GM18520 (cell line): ENCODE data around the gene PYGO1.
"Not testable (repeated sequence)": the region's sequence is repeated elsewhere in the genome, so short reads cannot be mapped to it uniquely, and the experiment has no call there.

ENCODE experiments used
- ATAC-seq: cut with Tn5 transposase; IDR thresholded peaks from one replicate; pipeline ENCODE4 v1.9.1; 2021; ENCODE audit not compliant: unreplicated experiment

Gene PYGO1, protein sequence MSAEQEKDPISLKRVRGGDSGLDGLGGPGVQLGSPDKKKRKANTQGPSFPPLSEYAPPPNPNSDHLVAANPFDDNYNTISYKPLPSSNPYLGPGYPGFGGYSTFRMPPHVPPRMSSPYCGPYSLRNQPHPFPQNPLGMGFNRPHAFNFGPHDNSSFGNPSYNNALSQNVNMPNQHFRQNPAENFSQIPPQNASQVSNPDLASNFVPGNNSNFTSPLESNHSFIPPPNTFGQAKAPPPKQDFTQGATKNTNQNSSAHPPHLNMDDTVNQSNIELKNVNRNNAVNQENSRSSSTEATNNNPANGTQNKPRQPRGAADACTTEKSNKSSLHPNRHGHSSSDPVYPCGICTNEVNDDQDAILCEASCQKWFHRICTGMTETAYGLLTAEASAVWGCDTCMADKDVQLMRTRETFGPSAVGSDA

DNA sequence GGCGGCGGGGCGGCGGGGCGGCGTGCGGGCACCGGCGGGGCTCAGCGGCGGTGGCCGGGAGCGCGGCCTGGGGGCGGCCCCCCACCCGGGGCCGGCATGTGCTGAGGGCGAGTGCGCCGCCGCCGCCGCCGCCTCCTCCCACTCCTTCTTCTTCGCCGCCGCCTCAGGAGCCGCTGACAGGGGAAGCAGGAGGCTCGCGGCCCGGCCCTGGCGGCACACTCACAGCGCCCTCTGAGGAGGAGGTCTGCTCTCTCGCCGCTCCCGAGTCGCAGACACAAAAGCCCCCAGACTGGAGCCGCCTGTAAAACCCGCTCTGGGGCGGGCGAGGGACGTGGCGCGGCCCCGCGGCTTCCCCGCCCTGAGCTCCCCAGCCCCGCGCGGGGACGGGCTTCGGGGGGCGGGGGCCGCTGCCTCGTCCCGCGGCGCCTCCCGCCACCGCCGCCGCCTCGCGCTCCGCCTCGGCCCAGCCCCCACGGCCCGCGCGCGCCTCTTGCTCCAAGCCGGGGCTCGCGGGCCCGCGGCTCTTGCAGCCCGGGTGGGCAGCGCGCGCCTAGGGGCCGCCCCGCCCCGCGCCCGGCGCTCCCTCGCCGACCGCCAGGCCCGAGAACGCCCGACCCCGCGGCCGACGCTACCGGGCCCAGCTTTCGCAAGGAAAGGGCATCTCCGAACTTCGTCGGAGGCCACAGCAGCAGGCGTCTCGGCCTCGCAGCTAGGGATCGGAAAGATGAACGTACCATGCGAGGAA, at the start of gene PYGO1:
TSS of gene PYGO1 (minus strand) at position 276 of the 745 bp plus-strand sequence. CDS start 462 bp downstream, outside the sequence.
- ATAC-seq: no peak

DNA sequence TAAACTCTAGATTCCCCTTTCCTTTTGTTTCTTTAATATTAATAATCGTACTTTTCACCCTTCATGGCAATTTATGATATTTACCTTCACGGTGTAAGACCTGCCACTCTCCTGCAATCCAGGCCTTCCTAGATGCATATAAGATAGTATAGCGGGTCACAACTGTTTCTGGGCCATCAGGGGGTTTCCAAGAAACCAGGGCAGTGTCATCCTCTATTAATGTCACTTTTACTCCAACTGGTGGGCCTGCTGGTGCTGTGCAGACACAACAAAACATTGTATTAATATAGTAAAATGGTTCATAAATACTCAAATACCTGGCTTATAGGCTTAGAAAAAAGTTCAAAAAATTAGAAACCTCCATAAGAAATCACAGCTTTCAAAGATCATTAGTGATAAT, 48.9 kb upstream of the PYGO1 start:
- ATAC-seq: no peak

DNA sequence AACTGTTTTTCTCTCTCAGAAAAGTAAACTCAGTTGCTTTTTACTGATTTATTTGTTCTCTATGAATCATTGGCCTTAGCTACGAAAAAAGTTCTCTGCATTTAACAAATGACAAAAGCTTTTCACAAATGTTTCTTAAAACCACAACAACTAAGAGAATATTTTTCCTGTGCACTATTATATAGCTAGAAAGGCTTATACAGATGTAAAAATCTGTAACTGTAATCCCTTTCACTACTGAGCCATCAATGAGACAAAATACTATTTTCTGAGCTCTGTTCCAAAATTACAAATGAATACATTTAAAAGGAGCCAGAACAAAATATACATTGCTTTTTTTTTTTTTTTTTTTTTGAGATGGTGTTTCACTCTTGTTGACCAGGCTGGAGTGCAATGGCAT, 45.6 kb upstream of the PYGO1 start:
- no peak for ATAC-seq

DNA sequence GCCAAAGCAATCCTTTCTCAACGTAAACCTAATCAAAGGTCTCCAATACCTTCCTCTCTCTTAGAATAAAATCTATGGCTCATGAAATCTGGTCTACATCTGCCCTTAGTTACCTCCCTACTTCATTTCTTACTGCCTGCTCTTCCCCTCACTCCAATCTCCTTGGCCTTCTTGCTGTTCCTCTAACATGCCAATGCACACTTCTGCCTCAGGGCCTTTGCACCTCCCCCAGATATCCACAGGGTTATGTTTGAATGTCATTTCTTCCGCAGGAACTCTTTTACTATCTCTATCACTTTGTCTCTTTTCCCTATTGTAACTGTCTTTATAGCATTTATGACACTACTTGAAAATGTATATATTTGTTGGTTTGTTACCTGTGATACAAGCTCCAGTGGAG, 44.3 kb upstream of the PYGO1 start:
- ATAC-seq: no peak

DNA sequence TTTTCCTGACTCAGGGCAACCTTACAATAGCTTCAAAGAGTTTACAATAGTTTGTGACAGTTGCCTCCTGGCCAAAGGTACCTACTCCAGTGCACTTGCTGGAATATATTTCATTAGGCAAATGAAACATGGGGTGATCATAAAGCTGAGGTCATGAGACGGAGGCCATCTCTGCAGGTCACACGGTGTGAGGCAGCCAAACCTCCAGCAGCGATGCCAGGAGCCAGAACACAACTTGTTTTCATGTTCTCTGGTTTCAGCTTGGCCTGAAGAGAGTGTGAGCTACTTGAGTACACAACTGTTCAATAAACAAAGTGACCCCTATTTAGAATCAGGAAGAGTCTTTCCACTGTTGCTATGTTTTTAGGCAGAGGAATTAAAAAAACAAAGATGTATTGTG, 42.7 kb upstream of the PYGO1 start:
- no peak for ATAC-seq

DNA sequence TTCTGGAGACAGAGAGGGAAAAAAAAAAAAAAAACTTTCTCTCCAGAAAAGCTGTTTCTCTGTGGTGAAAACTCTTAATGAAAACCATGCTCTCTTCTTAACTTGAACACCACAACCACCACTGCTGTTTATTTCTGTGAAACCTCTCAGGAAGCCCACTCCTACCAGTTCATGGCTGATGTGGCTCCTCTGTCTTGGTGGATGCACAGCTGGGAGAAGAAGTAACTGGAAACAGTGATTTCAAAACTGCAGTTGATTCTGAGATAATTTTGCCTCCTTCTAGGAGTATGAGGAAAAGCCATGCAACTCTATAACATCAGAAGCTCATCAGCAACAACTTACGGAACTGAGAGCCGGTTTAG, 40.2 kb upstream of the PYGO1 start:
- no peak for ATAC-seq

DNA sequence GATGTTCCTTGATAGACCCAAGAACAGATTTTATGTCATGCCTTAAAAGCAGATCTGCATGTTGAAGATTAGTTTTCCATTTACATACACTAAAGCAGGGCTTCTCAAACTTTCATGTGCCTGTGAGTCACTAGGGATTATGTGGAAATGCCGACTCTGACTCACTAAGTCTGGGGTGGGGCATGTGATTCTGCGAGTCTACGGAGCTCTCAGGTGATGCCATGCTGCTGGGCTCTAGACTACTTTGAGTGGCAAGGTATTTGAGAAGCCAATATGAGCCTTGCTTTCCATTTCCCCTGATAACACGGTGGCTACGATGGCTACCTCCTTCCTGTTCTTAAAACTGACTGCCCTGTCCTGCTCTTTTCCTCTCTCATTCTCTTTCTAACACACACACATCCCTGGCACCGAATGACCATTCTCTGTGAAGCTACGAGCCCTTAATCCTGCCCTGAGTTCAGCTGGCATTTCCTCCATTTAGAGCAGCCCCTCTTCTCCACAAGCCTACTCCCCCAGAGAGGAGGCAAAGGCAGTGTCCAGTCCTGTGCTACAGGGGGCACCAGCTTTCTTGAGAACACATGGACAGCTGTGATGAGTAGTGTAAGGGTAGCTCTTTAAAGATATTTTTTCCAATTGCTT, 39.7 kb upstream of the PYGO1 start:
- no peak for ATAC-seq

DNA sequence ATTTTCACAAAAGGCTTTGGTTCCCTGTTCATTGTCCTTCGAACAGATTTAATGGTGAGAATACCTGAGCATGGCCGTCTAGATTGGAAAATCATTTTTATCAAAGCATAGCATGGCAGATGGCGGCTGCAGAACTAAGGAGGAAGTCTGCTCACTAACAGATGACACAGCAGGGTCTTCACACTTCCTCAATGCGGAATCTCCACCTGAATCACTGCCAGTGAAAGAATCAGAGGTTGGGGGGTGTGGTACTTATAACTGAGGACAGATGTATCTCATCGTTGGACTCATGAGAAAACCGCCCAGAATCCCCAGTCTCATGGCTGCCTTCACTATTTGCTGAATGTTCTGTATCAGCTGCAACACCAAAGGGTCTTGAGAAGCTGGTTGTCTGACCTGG, 31.6 kb upstream of the PYGO1 start:
- ATAC-seq: no peak

DNA sequence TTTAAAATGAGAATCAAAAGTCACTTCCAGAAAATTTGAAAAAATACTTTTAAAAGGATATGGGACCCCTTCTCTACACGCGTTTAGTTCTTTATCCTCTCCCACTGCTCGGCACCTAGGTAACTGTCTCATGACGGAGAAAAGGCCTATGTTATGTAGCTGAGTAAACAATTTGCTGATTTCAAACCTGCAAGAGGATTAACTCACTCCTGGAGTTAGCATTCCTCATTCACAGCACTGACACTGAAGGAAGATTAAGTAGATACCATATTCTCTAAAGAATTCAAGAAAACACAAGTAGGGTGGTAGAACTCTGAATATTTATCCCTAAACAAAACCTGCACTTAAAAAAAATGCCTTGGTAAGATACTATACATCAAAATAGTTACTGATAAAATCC, 30.2 kb upstream of the PYGO1 start:
- no peak for ATAC-seq

DNA sequence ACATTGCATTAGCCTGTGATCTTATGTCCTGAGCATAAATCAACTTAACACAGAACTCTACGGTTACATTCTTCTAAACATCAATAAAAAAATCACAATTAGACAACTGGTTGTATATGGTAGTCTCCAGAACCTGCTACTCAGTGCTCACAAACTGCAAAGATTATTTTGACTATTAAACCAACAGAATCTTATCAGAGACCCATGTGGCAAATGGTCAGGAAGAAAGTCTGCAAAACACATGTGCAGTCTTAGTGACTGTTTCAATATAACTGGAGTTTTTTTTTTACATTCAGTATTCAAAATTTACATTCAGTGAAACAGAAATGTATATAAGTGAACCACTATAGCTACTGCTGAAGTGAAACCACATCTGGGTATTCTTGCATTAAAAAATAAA, 27.3 kb upstream of the PYGO1 start:
- ATAC-seq: no peak

DNA sequence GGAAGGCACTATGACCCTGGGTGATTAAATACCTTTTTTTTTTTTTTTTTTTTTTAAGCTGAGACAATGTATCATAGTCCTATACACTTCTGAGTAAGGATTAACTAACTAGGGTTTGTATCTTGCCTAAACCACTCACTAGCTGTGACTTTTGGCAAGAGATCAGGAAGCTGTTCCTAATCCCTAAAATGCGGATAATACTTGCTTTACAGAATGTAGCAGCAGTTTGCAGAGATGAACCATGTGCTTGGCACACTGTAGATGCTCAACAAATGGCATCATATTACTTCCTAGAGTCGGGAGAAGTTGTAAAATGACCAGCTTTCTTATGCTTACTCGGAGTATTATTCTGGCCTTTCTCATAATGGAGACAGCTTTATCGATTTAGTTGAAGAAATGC, 25.6 kb upstream of the PYGO1 start:
- ATAC-seq: no peak

DNA sequence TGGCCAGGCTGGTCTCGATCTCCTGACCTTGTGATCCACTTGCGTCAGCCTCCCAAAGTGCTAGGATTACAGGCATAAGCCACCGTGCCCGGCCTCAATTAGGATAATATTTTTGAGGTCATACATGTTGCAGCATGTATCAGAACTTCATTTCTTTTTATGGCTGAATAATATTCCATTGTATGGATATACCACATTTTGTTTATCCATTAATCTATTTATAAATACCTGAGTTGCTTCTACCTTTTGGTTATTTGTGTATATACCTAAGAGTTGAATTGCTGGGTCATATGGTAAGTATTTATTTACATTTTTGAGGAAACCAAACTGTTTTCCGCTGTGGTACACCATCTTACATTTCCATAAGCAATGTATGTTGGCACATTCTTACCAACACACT, 18.1 kb upstream of the PYGO1 start:
- no peak for ATAC-seq

DNA sequence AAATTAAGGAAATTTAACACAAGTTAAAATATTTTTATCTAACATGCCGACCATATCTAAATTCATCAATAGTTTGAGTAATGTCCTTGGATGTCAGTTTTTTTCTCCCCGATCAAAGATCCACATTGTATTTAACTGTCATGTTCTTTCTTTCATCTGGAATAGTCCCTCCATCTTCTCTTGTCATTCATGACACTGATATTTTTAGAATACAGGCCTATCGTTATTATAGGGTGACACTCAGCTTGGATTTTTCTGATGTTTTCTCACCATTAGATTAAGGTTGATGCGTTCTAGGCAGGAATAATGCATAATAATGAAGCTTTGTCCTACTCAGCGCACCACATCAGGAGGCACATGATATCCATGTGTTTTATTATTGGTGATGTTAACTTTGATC, 13.2 kb upstream of the PYGO1 start:
- ATAC-seq: no peak

DNA sequence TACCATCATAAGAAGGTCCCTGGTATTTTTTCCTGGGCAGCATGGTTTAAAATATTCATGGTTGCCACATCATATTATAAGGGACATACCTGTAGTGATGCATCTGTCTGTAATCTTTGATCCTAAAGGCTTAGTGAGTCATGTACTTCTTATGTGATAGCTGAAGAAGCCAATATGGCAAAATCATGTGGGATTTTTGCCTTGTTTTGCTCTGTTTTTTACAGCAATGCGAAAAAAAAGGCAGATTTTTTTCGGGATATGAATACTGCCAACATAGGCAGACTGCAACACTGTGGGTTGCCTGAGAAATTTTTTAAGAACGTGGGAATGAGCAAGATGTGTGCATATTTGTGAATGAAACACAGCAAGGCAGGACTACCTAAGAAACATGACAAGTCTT, 11.3 kb upstream of the PYGO1 start:
- ATAC-seq: no peak

DNA sequence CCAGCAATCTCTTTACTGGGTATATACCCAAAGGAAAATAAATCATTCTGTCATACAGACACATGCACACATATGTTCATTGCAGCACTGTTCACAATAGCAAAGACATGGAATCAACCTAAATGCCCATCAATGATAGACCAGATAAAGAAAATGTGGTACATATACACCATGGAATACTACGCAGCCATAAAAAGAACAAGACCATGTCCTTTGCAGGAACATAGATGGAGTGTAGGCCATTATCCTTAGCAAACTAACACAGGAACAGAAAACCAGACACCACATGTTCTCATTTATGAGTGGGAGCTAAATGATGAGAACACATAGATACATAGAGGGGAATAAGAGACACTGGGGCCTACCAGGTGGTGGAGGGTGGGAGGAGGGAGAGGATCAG, 4.9 kb upstream of the PYGO1 start:
- ATAC-seq: not testable (repeated sequence)

DNA sequence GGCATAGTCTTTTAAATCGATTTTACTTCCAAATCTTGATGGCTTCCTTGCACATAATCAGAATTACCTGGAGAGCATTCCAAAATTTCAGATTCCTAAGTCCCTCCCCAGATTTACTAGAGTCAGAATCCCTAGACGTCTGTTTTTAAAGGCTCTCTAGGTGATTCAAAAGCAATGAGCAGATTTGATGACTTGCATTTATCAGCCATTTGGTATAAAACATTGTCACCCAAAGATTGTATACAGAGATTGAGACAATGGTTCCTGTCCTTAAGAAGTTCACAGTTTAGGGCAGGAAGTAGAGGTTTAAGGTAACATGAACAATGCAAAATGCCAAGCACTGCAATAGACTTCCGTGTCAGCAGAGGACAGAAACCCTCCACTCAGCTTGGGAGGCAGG, 2.6 kb upstream of the PYGO1 start:
- no peak for ATAC-seq

DNA sequence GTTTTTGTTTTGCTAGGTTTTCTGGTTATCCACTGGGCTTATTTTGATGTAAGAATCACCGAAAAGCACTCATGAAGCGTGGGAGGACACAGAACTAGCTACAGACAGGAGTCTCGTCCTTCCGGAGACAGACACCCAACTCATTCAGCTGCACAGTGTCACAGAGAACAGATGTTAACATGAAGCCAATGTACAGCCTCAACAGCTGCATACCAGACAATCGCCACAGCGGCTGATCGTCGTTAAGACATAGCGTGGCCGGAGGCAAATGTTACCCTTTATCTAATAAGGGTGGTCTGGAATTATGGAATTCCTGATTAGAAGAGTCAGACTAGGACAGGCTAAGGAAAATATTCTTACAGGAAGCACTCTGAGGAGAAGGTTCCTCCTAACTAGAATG, 1.1 kb upstream of the PYGO1 start:
- ATAC-seq: no peak

DNA sequence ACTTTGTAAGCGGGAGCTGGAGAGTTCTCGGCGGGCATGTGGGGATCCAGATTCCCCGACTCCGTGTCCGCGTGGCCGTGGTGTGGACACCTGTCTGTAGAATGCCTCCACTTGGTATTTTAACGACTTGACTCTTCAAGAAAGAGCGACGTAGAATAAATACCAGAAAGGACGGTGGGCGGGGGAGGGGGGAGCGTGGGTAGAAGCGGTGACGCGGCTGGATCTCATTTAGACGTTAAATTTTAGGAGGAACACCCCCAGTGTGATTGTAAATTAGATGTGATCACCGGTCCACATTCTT, 620 bp upstream of the PYGO1 start:
- ATAC-seq: no peak

DNA sequence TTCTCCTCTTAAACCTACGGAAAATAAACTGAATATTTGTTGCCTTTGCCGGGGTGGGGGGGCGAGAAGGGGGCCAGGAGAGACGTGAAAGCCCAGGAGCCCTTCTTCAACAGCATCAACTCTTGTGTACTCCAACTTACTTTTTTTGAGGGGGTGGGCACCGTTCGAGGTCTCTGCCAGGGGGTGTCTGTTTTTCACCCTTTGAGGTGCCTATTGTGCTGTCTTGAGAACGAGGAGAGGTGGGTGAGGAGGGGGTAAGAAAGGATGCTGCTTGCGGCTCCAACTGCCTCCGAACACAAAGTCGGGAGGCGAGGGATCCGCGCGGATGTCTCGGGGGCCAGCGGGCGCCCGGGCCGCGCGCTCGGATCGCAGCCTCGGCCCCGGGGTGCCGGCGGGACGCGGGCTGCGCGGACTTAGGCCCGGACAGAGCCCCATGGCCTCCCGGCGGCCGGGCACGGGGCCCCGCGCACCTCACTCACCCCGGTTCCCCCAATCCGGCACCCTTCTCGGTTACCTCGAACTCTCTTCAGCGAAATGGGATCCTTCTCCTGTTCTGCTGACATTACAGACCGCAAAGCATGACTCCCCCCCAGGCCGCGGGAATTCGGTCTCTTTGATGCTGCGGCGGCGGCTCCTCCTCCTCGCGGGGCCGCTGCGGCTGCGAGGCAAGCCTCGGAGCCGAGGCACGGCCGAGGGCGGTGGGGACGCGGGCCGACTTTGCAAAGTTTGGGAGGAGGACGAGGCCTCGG, 650 bp downstream of the PYGO1 start:
- ATAC-seq: no peak

DNA sequence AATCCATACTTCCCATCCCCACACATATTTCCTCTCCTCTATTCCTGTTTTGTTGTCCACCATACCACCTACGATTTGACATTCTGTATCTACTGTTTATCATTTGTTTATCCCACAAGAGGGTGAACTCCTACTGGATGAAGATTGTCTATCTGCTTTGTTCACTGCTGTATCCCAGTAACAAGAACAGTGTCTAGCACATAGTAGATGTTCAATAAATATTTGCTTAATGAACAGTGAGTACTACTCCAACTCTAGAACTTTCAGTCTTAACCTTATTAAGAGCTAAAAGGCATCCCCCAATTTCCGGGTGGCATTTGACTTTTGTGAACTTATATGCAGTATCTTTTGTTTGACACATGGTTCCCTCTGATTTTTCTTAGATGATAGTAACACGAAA, 1.3 kb downstream of the PYGO1 start:
- ATAC-seq: no peak

DNA sequence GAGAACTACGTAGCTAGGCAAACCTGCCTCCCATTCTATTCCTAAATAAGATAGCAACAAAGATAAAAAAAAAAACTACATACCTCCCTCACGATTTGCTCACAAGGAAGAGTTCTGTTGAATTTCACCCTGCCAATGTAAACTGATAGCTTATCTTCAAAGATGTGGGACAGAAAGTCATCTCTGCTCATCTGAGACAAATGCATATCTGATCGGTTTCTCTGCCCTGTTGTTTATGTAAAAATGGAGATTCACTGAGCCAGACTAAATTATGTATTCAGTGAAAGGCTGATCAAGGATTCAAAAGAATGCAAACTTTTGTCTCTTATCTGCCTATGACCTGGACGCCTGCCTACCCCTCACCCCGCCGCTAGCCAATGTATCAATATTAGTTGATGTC, 11.2 kb downstream of the PYGO1 start:
- no peak for ATAC-seq

DNA sequence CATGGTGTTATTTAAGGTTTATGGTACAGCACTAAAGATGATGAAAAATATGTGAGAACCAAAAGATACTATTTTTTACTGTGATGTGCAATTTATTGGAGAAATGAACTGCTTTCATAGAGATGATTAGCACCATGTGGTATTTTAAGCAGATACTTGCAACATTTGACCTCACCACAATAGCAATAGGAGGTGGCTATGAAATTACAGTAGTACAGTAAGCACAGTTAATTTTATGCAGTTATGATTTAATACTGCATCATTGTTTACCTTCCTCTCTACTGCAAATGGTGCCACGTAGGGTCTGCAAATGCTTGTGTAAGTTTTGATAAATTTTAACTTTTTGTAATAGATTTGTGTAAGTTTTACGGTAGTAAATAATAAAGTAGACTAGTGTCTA, 14.0 kb downstream of the PYGO1 start:
- no peak for ATAC-seq
